Measurements from ENCODE around the gene LIN52.
A peak's percentile ranks its signal among the peaks of the same experiment; 100 is the strongest.

LIN52 gene

DNA sequence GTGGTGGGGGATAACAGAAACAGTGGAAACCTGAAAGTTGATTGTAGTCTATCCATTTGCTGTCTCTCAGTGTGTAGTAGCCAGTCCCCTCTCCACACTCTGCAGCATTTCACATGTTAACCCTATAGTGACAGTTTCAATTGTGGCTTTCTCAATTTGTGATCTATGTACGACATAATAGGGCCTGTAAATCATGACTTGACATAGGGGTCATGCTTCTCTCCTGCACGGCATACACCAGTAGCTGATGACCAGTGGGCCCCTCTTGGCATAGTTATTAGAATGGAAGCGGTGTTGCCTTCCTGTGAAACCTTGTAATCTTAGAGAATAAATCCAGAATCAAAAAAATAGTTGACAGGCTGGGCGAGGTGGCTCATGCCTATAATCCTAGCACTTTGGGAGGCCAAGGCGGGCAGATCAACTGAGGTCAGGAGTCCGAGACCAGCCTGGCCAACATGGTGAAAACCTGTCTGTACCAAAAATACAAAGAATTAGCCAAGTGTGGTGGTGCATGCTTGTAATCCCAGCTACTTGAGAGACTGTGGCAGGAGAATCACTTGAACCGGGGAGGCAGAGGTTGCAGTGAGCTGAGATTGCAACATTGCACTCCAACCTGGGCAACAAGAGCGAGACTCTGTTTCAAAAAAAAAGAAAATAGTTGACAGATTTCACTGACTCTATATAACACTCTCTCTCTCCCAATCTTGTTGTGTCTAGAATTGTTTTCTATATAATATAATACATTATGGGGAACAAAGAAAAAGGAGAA, 109.9 kb downstream of the LIN52 start:
- DNase-seq (ENCODE audit: low read depth in 2 of 2): no peak

DNA sequence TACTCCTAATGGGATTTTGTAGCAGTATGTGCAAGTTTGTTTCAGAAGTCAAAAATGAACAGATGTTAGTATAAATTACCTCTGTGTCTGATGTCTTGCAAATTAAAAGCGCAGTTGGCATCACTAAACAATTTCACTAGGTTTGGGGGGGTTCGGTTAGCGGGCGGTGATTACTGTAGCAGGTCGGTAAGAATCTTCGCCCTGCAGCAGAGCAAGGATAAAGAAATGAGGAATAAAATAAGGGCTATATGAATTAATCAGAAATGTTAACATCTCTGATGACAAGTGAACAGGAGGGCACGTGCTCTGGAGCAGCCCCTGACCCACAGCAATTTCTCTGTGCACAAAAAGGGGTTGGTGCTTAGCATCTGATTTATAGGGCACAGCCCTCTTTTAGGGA, 110.9 kb downstream of the LIN52 start:
- no peak for DNase-seq (ENCODE audit: low read depth in 2 of 2)

- no peak for DNase-seq (ENCODE audit: low read depth in 2 of 2)
These were observed 113.9 kb downstream of the LIN52 start for GRCh38 chr14:74198441-74199234.

GRCh38 chr14:74202113-74202512, 117.4 kb downstream of the LIN52 start:
- DNase-seq (ENCODE audit: low read depth in 2 of 2): no peak

- DNase-seq (ENCODE audit: low read depth in 2 of 2): no peak
These were observed 118.9 kb downstream of the LIN52 start for GRCh38 chr14:74203639-74204038.

DNA sequence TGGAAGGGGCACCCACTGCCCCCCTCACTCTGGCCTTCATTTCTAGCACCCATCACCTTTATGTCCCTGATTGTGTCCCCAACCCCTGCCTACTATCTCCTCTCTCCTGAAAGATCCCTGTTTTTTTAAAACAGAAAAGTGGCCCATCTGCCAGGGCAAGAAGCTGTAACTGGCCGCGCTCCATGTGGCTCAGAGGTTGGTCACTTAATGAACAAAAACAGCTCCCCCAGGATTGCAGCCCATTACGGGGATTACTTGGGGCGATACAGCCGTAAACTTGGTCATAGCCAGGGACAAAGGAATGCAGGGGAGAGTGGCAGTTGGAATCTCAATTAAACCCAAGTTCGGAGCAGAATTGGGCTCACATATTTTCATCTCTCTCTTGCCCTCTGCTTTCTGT, 119.7 kb downstream of the LIN52 start:
- DNase-seq (ENCODE audit: low read depth in 2 of 2): no peak

DNA sequence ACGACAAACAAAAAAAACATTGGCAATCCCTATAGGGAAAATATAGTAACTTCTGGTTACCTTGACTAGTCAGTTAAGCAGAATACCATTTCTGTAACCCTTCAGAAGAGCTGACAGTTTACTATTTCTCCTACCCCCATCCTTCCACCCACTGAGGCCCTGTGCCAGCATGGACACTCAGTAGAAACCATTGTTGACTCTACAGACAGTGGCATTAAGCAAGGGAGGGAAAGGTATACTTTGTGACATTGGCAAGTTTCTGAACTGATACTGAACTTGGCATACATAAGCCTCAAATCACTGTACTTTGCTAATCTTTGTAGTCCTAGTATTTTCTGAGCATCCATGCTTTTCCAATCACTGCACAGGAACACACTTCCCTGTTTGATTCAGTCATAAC, 121.1 kb downstream of the LIN52 start:
- DNase-seq (ENCODE audit: low read depth in 2 of 2): no peak

DNA sequence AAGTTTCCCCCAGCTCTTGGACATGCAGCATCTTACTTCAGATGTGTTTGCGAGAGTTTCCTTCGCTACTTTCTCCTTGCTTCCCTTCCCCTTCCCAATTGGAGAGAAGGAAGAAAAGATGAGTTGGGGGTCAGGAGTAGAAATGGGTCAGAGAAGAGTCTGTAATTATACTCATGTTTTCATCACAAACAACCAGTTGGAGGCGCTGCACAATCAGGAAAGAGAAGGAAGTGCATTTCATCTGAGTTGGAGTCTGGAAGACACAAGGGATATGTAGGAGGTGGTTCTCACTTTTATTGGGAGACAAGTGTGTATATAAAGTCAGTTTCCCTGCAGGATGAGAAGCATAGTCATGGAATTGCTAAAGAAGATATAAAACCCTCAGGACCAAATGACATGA, 123.2 kb downstream of the LIN52 start:
- DNase-seq (ENCODE audit: low read depth in 2 of 2): no peak

- no peak for DNase-seq (ENCODE audit: low read depth in 2 of 2)
These were observed 123.9 kb downstream of the LIN52 start for GRCh38 chr14:74208642-74209041.

DNA sequence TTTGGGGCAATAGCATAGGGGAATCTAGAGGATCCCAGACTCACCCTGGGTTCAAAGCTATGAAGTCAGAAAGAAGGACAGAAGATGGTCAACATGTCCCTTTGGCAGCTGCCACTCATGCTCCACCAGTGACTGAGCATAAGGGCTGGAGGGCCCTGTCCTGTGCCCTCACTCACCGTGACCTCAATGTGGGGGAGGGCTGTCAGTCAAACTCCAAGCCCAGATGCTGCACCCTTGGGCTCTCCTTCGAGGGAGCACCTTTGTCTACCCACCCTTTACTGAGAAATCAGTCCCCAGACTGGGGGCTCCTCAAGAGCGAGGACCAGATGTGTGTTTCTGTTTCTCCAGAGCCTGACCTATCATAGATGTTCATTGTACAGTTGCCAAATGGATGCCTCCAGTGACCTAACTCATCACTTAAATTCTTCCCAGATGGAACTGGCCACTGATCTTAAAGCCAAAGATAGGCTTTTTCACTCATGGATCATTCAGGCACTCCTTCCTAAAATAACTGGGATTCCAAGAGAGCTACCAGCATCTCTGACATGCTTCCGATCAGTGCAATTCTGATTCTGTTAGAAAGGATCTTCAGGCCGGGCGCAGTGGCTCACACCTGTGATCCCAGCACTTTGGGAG, 127.3 kb downstream of the LIN52 start:
- DNase-seq (ENCODE audit: low read depth in 2 of 2): no peak

DNA sequence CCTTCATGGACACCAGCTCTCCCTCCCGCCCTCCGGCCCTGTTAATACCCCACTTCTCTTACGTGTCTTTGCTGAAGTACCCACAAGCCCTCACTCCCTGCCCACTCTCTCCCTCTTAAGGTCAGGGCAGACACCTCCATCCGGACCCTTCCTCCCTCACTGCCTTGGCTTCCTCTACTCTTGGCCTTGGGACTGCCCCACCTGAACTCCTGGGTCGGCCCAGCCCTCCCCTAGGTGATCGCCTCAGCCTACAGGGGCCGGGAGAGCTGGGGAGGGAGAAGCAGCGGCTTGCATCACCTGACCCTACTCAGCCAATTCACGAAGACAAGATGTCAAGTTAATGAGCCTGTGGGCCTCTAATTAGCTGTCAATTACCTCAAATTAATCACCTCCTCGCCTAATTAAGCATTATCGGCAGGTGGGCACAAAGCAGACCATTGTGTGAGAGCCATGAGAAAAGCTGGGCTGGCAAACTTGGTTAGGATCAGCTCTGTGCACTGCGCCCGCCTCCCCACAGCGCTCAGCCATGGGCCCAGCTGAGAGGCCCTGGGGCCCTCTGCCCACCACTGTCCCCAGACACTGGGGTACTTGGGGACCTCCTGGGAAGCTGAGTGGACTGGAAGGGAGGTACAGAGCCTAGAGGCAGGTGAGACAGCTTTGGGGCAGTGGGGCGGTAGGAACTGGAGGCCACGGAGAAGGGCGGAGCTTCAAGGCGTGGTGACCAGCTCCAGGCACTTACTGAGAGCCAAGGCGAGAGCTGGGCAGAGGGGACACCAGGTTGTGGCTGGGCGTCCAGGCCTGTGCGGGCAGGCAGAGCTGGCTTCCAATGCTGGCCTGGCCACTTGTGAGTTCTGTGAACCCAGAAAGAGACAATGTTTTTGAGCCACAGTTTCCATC, 129.4 kb downstream of the LIN52 start:
- DNase-seq (ENCODE audit: low read depth in 2 of 2): no peak

DNA sequence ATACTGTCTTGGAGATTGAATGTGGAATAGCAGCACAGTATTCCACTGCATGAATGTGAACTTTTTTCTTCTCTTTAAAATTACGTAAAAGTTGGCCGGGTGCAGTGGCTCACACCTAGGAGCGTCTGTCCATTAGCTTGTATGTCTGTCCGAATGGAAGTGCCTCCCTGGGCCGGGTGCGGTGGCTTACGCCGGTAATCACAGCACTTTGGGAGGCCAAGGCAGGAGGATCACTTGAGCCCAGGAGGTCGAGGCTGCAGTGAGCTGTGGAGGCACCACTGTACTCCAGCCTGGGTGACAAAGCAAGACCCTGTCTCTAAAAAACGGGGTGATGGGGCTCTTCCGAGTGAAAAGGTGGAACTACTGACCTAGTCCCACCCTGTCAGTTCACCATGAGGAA, 131.9 kb downstream of the LIN52 start:
- no peak for DNase-seq (ENCODE audit: low read depth in 2 of 2)

DNA sequence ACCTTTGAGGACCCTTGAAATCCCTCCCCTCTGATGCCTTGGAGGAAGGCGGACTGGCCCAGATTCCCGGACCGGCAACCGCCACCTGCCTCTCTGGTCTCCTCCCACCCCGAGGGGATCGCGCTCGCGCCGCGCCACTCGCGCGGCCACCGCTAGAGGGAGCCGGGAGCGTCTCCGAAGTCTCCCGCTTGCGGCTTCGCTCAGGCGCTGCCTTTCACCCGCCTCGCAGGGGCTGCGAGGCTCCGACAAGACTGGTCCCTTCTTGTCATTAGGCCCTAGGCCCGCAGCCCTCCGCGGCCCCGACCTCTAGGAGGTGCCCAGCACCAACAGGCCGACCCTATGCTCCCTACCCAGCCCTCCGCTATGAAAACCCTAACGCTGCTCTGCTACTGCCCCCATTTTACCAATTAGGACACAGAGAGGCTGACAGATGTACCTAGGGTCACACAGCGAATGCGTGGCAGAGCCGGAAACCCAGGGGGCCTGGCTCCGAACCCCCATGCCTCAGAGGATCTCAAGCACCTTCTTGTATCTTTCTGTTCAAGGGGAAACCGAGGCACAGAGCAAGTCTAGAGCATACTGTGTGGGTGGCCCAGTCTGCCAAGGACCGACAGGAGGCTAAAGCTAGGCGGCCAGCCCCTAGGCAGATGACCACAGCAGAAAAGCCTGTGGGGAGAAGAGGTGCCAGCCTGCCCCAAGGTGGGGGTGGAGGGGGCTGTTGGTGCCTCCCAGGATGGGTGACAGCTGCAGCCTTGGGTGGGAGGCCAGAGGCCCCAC, 133.1 kb downstream of the LIN52 start:
- DNase-seq (ENCODE audit: low read depth in 2 of 2): peak; percentile 69 to 79

DNA sequence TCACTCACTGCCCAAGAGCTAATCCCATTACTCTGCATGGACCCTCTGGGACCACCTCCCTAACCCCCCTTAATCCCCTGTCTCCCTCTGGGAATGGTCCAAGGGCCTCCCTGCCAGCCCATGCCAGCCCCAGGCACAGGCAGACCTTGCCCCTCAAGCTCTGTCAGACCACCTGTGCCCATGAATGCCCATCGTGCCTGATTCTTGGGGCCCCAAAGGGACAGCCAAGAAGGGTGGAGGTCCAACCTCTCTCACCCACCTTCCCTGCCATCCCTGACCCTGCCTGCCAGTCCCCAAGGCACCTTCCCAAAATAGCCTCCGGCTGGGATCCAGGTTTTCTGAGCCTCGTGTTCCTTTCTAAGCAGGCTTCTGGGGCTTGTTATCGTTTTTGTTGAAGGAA, 133.7 kb downstream of the LIN52 start:
- DNase-seq (ENCODE audit: low read depth in 2 of 2): no peak

- DNase-seq (ENCODE audit: low read depth in 2 of 2): no peak
These were observed 134.8 kb downstream of the LIN52 start for GRCh38 chr14:74219277-74220205.

GRCh38 chr14:74220991-74221390, 136.2 kb downstream of the LIN52 start:
- no peak for DNase-seq (ENCODE audit: low read depth in 2 of 2)

- no peak for DNase-seq (ENCODE audit: low read depth in 2 of 2)
These were observed 137.0 kb downstream of the LIN52 start for GRCh38 chr14:74221741-74222140.

DNA sequence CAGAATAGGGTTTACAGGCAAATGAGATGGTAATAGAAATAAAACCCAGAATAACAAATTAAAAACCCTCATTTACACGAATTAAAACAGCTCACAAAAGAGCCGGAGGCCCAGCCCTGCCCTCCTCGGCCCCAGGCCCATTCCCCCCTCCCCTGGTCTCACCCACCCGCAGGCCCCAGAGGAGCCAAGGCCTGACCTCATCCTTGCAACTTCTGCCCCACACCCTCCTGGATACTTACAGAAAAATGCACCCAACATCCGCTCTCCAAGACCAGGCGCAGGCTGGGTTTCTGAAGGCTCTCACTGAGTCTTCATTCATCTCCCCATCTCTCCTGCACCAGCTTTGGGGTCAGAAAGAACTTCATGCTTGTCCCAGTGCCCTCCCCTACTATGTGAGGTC, 138.3 kb downstream of the LIN52 start:
- DNase-seq (ENCODE audit: low read depth in 2 of 2): no peak

DNA sequence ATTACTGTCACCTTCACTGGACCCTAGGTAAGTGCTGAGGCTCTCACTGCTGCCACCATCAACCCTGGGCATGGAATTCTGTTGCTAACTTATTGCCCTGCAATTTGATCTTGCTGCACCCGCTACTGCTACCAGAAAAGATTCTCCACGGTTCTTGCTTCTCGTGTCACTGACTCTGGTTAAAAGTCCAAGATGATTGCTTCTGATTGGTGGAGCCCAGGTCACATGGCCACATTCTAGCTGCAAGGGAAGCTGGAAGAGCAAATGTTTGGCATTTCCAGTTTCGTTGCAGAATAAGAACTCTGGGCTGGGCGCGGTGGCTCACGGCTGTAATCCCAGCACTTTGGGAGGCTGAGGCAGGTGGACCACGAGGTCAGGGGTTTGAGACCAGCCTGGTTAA, 147.0 kb downstream of the LIN52 start:
- DNase-seq (ENCODE audit: low read depth in 2 of 2): no peak

DNA sequence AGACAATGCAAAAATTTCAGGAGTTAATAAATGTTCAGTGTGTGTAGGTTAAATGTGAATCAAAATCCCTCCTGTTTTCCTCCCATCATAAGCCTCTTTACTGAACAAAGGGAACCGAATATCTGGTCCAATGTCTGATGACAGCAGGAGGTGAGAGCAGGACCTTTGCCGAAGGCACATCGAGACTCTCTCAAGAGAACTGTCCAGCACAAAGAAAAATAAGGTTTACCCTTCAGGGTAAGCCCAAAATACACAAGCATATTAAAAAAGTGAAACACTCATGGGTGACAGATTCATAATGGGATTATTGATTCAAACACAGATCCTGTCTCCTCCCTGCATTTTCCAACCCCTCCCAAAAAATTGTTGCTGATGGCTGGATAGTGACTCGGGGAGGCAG, 150.3 kb downstream of the LIN52 start:
- DNase-seq (ENCODE audit: low read depth in 2 of 2): no peak
